HL-60/S4 treated with retinoic acid at 250 ng/mL for 4 days and 3 days (cell line): ENCODE data around the gene SPATA1.
"Not testable (repeated sequence)": the region's sequence is repeated elsewhere in the genome, so short reads cannot be mapped to it uniquely, and the experiment has no call there.

Source experiments
- in situ Hi-C: fragments of 300-500 bp; cut with MboI; formaldehyde crosslinking; loops from 2 replicates; pipeline ENCODE4 v1.7.0; 2022; ENCODE audit warnings: low sequenced_read_pairs

Gene SPATA1

DNA sequence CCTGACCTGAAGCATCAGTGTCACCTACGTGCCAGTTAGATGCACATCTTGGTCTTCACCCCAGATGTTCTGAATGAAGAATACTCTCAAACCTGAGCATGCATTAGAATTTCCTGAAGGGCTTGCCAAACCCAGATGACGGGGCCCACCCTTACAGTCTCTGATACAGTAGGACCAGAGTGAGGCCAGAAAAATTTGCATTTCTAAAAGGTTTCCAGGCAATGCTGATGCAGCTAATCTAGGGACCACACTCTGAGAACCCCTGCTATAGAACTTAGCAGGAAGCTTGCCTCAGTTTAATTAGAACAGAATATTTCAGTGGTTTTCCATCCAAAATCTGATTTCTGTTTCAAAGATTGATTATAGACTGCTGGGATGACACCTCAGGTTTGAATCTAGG lies 77.9 kb downstream of the SPATA1 start:
- in situ Hi-C loops = no loop called here

DNA sequence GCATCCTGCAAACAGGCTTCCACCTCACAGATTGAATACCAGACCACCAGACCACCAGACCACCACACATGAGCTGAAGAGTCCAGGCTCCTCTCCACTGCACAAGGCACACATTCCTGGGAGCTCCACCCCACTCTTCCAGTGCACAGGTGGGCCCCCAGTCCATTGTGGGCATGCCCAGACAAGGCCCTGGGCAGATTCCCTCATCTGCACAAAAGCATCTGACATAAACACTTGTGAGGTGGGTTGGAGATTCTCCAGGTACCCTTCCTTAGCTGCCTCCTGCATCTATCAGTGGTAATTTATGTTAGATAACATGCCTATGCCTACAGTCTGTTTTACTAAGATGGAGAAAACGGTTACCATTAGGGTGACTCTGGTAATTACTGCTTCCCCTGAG lies 79.6 kb downstream of the SPATA1 start:
- in situ Hi-C loops = no loop called here

GRCh38 chr1:84587099-84587498 lies 80.9 kb downstream of the SPATA1 start:
- in situ Hi-C loops = no loop called here

- in situ Hi-C loops = not testable (repeated sequence)
These were observed 88.8 kb downstream of the SPATA1 start for GRCh38 chr1:84594959-84595358.

GRCh38 chr1:84597011-84597410 lies 90.8 kb downstream of the SPATA1 start:
- in situ Hi-C loops = no loop called here

DNA sequence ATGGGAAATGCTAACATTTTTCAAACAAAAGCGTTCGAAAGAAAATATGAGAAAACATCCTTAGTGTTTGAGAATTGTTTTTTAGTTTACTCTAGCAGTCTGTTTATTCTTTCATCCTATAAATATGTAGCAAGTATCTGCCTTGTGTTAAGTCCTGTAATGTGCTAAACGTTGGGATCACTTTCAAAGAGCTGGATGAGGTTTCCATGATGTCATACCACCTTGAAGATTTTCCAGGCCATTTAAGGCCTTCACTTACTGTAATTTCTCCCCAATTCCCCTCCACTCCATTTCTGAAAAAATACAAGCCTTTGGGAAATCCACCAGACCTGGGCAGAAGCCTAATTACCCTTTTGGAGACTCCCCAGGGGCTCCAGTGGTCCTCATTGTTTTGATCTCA lies 92.2 kb downstream of the SPATA1 start:
- in situ Hi-C loops = no loop called here

- in situ Hi-C loops = no loop called here
These were observed 92.9 kb downstream of the SPATA1 start for GRCh38 chr1:84598846-84599741.

GRCh38 chr1:84600796-84601195 lies 94.6 kb downstream of the SPATA1 start:
- in situ Hi-C loops = loop anchor here (25.0 kb wide), 1 partner anchor 463 kb away; the partner anchor contains the start of gene PRKACB

- in situ Hi-C loops = loop anchor here (25.0 kb wide), 1 partner anchor 466 kb away; the partner anchor contains the start of gene PRKACB
These were observed 97.0 kb downstream of the SPATA1 start for GRCh38 chr1:84603223-84603622.

DNA sequence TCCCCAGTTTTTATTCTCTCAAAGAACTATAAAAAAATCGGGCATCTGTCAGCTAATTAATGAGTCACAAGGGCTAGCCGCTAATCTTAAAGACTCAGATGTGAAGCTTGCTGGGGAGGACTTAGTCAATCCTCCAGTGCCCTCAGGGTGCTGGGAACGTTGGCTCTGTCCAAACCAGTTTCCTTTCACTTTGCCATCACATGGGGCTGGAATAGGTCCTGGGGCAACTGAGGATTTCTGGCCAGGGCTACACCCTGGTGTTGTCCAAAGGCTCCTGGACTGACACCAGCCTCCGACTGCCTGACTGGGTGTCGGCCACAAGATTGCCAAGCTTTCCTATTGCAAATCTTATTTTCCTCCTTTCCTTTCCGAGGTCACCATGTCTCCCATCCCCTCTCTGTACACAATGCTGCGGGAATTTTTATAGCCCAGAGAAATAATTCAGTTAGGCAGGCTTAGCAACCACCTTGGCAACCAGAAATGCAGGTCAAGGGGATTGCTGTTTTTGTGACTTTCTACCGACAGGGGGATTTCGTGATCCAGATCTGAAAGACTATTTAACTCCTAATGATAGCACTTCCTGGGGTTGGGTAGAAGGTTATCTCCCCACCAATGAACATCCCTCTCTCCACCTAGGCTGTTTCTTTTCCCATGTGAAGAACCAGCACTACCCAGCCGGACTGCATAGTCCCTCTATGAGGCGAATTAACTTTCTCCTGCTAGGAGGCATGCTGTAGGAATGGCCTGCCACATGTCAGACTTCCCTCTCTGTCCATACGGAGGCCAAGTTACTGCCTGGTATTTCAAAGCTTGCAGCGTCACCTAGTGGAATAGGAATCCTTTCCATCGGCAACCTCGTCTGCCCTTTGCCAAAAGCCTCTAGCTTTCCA lies 98.0 kb downstream of the SPATA1 start:
- in situ Hi-C loops = loop anchor here (25.0 kb wide), 1 partner anchor 467 kb away; the partner anchor contains the start of gene PRKACB

GRCh38 chr1:84605157-84605556 lies 99.0 kb downstream of the SPATA1 start:
- in situ Hi-C loops = loop anchor here (25.0 kb wide), 1 partner anchor 468 kb away; the partner anchor contains the start of gene PRKACB

DNA sequence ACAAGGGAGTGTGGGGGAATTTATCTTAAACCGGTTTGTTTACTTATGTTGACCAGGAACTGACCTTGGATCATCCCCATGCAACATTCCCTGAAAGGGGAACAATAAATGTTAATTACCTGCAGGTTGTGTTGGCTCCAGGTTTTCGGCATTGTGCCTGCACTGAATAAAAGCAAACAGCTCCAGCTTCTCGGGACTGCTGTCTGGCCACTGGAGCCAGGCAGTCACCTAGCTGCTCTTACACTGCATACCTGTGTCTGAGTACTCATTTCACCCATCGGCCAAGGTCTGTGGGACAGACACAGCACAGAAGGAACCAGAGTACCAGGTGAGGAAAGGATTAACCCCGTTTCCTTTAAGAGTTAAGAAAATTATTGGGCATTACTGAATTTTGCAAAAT lies 100.8 kb downstream of the SPATA1 start:
- in situ Hi-C loops = loop anchor here (25.0 kb wide), 1 partner anchor 470 kb away; the partner anchor contains the start of gene PRKACB

- in situ Hi-C loops = loop anchor here (25.0 kb wide), 1 partner anchor 474 kb away; the partner anchor contains the start of gene PRKACB
These were observed 104.9 kb downstream of the SPATA1 start for GRCh38 chr1:84611091-84611490.

- in situ Hi-C loops = loop anchor here (25.0 kb wide), 1 partner anchor 474 kb away; the partner anchor contains the start of gene PRKACB
These were observed 105.6 kb downstream of the SPATA1 start for GRCh38 chr1:84611796-84612195.

- in situ Hi-C loops = loop anchor here (25.0 kb wide), 1 partner anchor 476 kb away; the partner anchor contains the start of gene PRKACB
These were observed 106.8 kb downstream of the SPATA1 start for GRCh38 chr1:84613026-84613425.

GRCh38 chr1:84613887-84614286 lies 107.7 kb downstream of the SPATA1 start:
- in situ Hi-C loops = loop anchor here (25.0 kb wide), 1 partner anchor 477 kb away; the partner anchor contains the start of gene PRKACB

- in situ Hi-C loops = loop anchor here (25.0 kb wide), 1 partner anchor 478 kb away; the partner anchor contains the start of gene PRKACB
These were observed 109.6 kb downstream of the SPATA1 start for GRCh38 chr1:84615790-84616189.
